Measurements from ENCODE around the gene CDKAL1.

CDKAL1 gene

DNA sequence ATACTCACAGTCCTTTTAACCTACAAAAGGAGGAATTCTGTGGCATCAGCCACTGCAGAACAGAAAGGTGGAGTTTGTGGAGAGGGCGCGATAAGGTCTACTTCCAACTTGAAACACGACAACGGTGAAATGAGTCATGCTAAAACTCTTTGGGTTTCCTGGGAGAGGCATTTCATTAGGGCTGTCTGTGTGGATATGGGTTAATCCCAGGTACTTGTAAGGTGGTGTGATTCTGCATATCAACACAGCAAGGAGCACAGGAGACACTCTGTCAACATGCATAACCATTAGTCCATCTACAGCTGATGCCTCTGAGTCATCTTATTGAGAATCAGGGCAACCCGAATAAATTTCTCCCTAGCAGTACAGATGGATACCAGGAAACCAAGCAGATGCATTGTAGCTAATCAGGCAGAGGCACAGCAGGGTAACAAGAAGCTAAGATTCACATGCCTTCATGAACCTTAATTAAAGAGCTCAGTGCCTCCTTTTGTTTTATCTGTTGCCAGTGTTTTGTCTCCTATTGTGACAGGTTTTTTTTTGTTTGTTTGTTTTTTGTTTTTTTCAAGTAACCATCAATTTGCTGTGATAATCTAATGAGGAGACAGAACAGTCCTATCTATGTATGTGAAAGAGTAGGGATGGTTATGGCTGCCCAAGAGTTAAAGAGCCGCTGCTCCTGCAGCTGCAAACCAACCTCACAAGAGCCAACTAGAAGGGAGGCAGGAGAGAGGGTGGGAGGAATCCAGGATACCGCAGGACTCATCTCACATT, 743.5 kb downstream of the CDKAL1 start:
- DNase-seq (ENCODE audit: low read depth, low spot score): peak; percentile 85

DNA sequence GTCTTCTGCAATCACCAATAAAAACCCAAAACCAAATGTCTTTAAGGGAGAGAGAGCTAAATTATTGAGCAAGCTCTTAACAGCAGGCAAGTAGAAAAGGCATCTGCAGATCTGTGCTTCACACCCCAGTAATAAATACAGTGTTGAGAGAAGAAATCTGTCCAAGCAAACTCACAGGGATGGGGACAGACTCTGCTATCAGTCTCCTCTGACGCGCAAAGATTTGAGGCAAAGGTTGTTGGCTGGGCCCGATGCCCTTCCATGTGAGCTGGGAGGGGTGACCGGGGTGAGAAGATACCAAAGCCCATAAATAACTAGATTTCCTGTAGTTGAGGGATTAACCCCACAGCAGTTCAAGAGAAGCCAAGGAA, 744.1 kb downstream of the CDKAL1 start:
- DNase-seq (ENCODE audit: low read depth, low spot score): no peak

DNA sequence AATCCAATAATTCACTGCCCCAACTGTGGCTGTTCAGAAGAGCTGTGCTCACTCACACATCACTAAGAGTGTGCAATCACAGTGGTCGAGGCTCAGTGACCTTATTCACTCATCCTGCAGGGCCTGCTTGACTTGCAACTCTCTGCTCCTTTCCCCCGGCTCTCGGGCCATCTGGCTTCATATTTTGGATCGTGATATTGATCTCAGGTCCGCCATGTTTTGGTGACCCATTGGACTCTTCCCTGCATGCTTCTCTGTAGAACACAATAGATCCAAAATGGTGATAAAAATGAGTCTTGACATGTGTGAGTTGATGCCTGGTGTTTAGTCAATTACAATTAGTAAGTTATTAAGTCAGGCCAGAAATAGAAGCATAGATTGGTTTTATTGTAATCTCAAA, 745.4 kb downstream of the CDKAL1 start:
- no peak for DNase-seq (ENCODE audit: low read depth, low spot score)

DNA sequence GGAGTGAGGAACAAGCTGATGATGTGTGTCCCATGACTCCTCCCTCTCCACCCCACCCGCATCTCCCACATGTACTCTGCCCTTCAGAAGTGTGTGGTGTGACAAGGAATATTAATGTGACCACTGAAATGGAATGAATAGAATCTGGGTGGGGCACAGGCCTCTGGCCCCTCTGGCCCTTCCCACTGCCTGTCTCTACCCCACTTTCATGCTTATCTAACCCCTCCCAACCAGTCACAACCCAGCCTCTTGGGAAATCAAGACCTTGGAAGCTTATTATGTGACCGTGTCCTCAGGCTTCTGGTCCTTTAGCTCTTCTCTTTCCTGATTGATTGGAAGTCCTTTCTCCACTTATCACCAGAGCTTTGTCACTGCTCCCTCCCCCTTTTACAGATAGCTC, 747.1 kb downstream of the CDKAL1 start:
- DNase-seq (ENCODE audit: low read depth, low spot score): no peak

All from astrocyte of the hippocampus (primary cell).